K562 (cell line): ENCODE results near the gene ASB13. TPM values are rescaled to one million over a fixed set of nuclear protein-coding genes. Genes with fewer than 3 reads are reported as not detected.
A peak's percentile ranks its signal among the peaks of the same experiment; 100 is the strongest.

Experiments
- ATAC-seq: fragments of 200-7000 bp; cut with Tn5 transposase; 3 replicates; pipeline ENCODE4 v1.9.1; 2020; ENCODE audit warnings: moderate library complexity
- BruUV-seq: library from RNA; stranded (reverse); fragments of 400-500 nt; replicated peaks from 2 replicates; lab custom pipeline; 2021; lab: Mats Ljungman, UMichigan
- CTCF ChIA-PET: fragments of 300-600 bp; formaldehyde crosslinking; extraction: SDS; loops from one replicate; lab custom pipeline; 2021; ENCODE audit warnings: low intra/inter-chr PET ratio; lab: Yijun Ruan, JAX
- POLR2A ChIA-PET: fragments of 300-600, 350-650 bp; sonication (Branson Sonifier 250); formaldehyde crosslinking; extraction: SDS; loops from one replicate; lab custom pipeline; 2021; ENCODE audit warnings: antibody characterized with exemption, inconsistent platforms; lab: Yijun Ruan, JAX
- DNase-seq, 4 experiments: peaks; one replicate each; pipeline versions ENCODE4 v3.0.0 to v3.0.0-alpha.2; 2011 to 2018; ENCODE audit warnings: low spot score in 3 of 4, mixed read lengths in 3 of 4; ENCODE audit errors: extremely low read depth in 1 of 4
- FAIRE-seq: peaks from 2 replicates; lab custom pipeline; 2011; peaks lifted over from hg19 to GRCh38; lab: Jason Lieb, UNC
- H2AFZ ChIP-seq: 2 replicates; pipeline ENCODE4 v1.6.0; 2011; ENCODE audit warnings: low read depth, low read length, control low read depth, inconsistent platforms
- H3K27ac ChIP-seq: fragments of 200-600 bp; 3 replicates; pipeline ENCODE4 v1.8.0; 2011; ENCODE audit warnings: low read depth, mild to moderate bottlenecking, control low read depth, inconsistent platforms, low read length, moderate library complexity, mixed read lengths; ENCODE audit errors: extremely low read depth
- H3K27me3 ChIP-seq, 2 experiments: fragments of 300-600 bp in 1 of 2; 2 replicates in 1 of 2; 3 replicates in 1 of 2; pipeline versions ENCODE4 v1.6.0 to v1.8.0; 2011; ENCODE audit warnings: inconsistent platforms in 2 of 2, low read length in 2 of 2, mild to moderate bottlenecking in 1 of 2, mixed read lengths in 1 of 2, moderate library complexity in 1 of 2; ENCODE audit not compliant: control insufficient read depth in 2 of 2, insufficient read depth in 2 of 2
- H3K36me3 ChIP-seq: fragments of 300-600 bp; 3 replicates; pipeline ENCODE4 v1.8.0; 2011; ENCODE audit warnings: mild to moderate bottlenecking, low read length, inconsistent platforms; ENCODE audit not compliant: control insufficient read depth, insufficient read depth
- H3K4me1 ChIP-seq, 2 experiments: fragments of 200-600 bp in 1 of 2; replicated peaks in 1 of 2; 2 replicates in 1 of 2; 3 replicates in 1 of 2; pipeline versions ENCODE4 v1.5.1 to v1.8.0; 2011; ENCODE audit warnings: inconsistent platforms in 2 of 2, low read length in 2 of 2, mild to moderate bottlenecking in 1 of 2, mixed read lengths in 1 of 2, moderate library complexity in 1 of 2; ENCODE audit not compliant: control insufficient read depth in 2 of 2, insufficient read depth in 2 of 2
- H3K4me2 ChIP-seq: 2 replicates; pipeline ENCODE4 v1.6.1; 2011; ENCODE audit warnings: low read length, control low read depth, inconsistent platforms, mixed read lengths; ENCODE audit not compliant: insufficient read depth
- H3K4me3 ChIP-seq: fragments of 200-600 bp; sonication (generic), shearing (Covaris generic); 2 replicates; pipeline ENCODE4 v1.5.1; 2016; ENCODE audit warnings: control low read depth, inconsistent platforms
- H3K79me2 ChIP-seq: fragments of 200-600 bp; 3 replicates; pipeline ENCODE4 v1.8.0; 2011; ENCODE audit warnings: low read length, inconsistent platforms; ENCODE audit not compliant: control insufficient read depth, insufficient read depth
- H3K9ac ChIP-seq, 2 experiments: 2 replicates each; pipeline versions ENCODE4 v1.6.0 to v1.6.1; 2011; ENCODE audit warnings: low read depth in 2 of 2, low read length in 2 of 2, control low read depth in 1 of 2, inconsistent platforms in 1 of 2, mild to moderate bottlenecking in 1 of 2, mixed read lengths in 1 of 2; ENCODE audit not compliant: insufficient read depth in 1 of 2
- H3K9me1 ChIP-seq: one replicate; pipeline ENCODE4 v1.6.0; 2011; ENCODE audit warnings: inconsistent platforms, mild to moderate bottlenecking, low read length, moderate library complexity; ENCODE audit not compliant: control insufficient read depth, insufficient read depth
- H3K9me3 ChIP-seq: replicated peaks from 2 replicates; pipeline ENCODE4 v1.5.1; 2011; ENCODE audit warnings: low read depth, low read length, inconsistent platforms; ENCODE audit not compliant: control insufficient read depth, insufficient read depth
- H4K20me1 ChIP-seq: replicated peaks from 2 replicates; pipeline ENCODE4 v1.6.1; 2011; ENCODE audit warnings: low read length, inconsistent platforms, mixed read lengths; ENCODE audit not compliant: control insufficient read depth, insufficient read depth
- ARNT ChIP-seq, 2 experiments: fragments of 450-650 bp; IDR thresholded peaks; 2 replicates each; pipeline ENCODE4 v1.6.1; 2016; ENCODE audit warnings: mild to moderate bottlenecking in 1 of 2
- CTCFL ChIP-seq: IDR thresholded peaks from 2 replicates; pipeline ENCODE4 v1.6.1; 2011; ENCODE audit warnings: borderline replicate concordance, low read depth, mild to moderate bottlenecking, moderate library complexity, low read length; ENCODE audit not compliant: insufficient read depth, poor library complexity, severe bottlenecking
- GABPA ChIP-seq: fragments of 200-800 bp; sonication (Bioruptor generic); conservative IDR thresholded peaks from 2 replicates; pipeline ENCODE4 v1.6.1; 2016; ENCODE audit warnings: low read depth, missing genetic modification characterization, missing compliant biosample characterization
- KLF10 ChIP-seq: fragments of 250-450 bp; sonication (Bioruptor Pico); IDR thresholded peaks from 2 replicates; pipeline ENCODE4 v1.6.1; 2021; ENCODE audit warnings: matching md5 sums
- NONO ChIP-seq, 2 experiments: fragments of 200-400 bp in 1 of 2; fragments of 450-650 bp in 1 of 2; formaldehyde crosslinking in 1 of 2; IDR thresholded peaks; 2 replicates each; pipeline ENCODE4 v1.6.1; 2017; ENCODE audit warnings: low read depth in 2 of 2, mild to moderate bottlenecking in 2 of 2, moderate library complexity in 2 of 2, low read length in 1 of 2
- PCBP2 ChIP-seq: fragments of 200-400 bp; formaldehyde crosslinking; IDR thresholded peaks from 2 replicates; pipeline ENCODE4 v1.6.1; 2018; ENCODE audit warnings: low read length, low read depth, mild to moderate bottlenecking, moderate library complexity; ENCODE audit not compliant: poor library complexity, severe bottlenecking
- PTTG1 ChIP-seq: fragments of 450-650 bp; IDR thresholded peaks from 2 replicates; pipeline ENCODE4 v1.6.1; 2016; ENCODE audit warnings: low read depth, mild to moderate bottlenecking, missing genetic modification characterization, missing compliant biosample characterization
- TAF15 ChIP-seq: fragments of 200-400 bp; formaldehyde crosslinking; IDR thresholded peaks from 2 replicates; pipeline ENCODE4 v1.6.1; 2017; ENCODE audit warnings: mild to moderate bottlenecking, low read depth, low read length, moderate library complexity
- TCFL5 ChIP-seq: fragments of 250-450 bp; sonication (Bioruptor Pico); conservative IDR thresholded peaks from 2 replicates; pipeline ENCODE4 v1.6.1; 2021; ENCODE audit warnings: mild to moderate bottlenecking, moderate library complexity, matching md5 sums
- THAP7 ChIP-seq: fragments of 250-450 bp; sonication (Bioruptor Pico); IDR thresholded peaks from 2 replicates; pipeline ENCODE4 v1.5.0; 2021
- ZBTB5 ChIP-seq: fragments of 450-650 bp; IDR thresholded peaks from 2 replicates; pipeline ENCODE4 v1.6.1; 2017; ENCODE audit warnings: antibody characterized with exemption
- ZNF436 ChIP-seq: fragments of 250-450, 450-650 bp; sonication (Bioruptor Pico); formaldehyde crosslinking; IDR thresholded peaks from 2 replicates; pipeline ENCODE4 v1.7.0; 2020; ENCODE audit warnings: mild to moderate bottlenecking
- WGBS: fragments of 100-300 bp; shearing (Covaris generic); methylation state at CpG from one replicate; pipeline ENCODE4 v1.1.6; 2016; ENCODE audit warnings: low coverage, mixed read lengths; ENCODE audit not compliant: insufficient coverage; ENCODE audit errors: missing lambda C conversion rate; 5-methylcytosine and 5-hydroxymethylcytosine counted together
- in situ Hi-C: fragments of 300-500 bp; cut with MboI; formaldehyde crosslinking; loops from 4 replicates; pipeline ENCODE4 v1.15.0; 2018; ENCODE audit warnings: inconsistent platforms, mixed read lengths
- intact Hi-C: fragments of 100-400 bp; cut with micrococcal nuclease; formaldehyde crosslinking; loops from 2 replicates; pipeline ENCODE4 v1.14.2; 2022
- polyA plus RNA-seq, 8 experiments: library from polyadenylated mRNA; depleted of rRNA in 4 of 8; stranded (reverse) in 5 of 8; unstranded in 3 of 8; fragments of >200 nt; fragmentation: Nextera tagmentation in 2 of 8; fragmentation: Illumina TruSeq in 1 of 8; extraction: Ambion mirVana in 2 of 8; extraction: Trizol in 1 of 8; gene quantifications; 2 replicates each; pipeline versions ENCODE4 v1.2.1 to v1.2.3, GENCODE V29; 2011 to 2014; ENCODE audit warnings: inconsistent platforms in 1 of 8, missing spikeins in 1 of 8
- total RNA-seq, 7 experiments: library from RNA; depleted of rRNA in 6 of 7; stranded (reverse); fragments of >200 nt in 6 of 7; fragmentation: Illumina TruSeq in 2 of 7; extraction: Trizol in 2 of 7; gene quantifications; 2 replicates each; pipeline versions ENCODE4 v1.2.1 to v1.2.3, GENCODE V29; 2011 to 2021; ENCODE audit warnings: low replicate concordance in 1 of 7
- TF ChIP-seq, protein P1 (sequence below): fragments of 250-450 bp; sonication (Bioruptor Pico); IDR thresholded peaks from 2 replicates; pipeline ENCODE4 v1.5.0; 2021

ASB13 gene
- total and polyA plus RNA-seq, 9 of the 15 experiments (the other 6 are each of a cell fraction or from before 2014, with no cell fraction given): 5.2 to 28.8 (median 16.9) TPM

DNA sequence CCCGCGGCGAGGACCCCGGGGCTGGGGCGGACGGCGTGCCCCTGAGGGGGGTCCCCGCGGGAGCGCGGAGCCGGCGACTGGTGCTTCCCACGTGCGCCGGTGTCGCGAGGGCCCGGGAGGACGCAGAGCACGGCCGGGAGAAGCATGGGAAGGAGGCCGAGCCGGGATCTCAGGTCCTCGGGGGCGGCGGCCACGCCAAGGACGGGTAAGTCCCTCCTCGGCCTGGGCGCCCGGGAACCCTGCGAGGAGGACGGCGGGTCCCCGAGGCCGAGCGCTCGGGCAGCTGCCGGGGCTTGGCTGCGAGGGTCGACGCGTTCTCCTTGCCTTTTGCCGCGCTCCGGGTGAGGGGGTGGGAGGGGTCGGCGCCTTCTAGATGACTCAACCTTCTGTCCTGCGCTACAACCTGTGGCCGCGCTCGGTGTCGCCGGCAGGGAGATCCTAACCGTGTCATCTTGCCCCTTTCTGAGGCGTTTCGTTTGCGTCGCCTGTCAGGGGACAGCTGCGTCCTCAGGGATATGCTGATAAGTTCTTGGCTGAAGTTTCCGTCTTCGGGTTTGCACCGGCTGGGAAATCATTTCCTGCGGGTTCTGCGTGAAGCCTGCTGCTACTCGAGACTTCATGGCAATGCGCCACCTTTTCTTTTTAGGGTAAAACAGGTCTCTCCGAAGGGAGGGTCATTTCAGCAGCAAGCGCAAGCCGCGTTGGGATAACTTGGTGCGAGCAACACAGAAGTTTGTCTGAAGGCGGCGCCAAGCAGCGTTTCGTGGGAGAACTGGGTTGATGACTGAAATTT is 18.8 kb upstream of the ASB13 start:
- peaks cover 55% of the 10 kb centered on the region for H3K79me2 ChIP-seq
- ChIA-PET POLR2A (interaction anchor here (0.6 to 1.8 kb wide), 6 partner anchors 11 to 938 kb away, joined by 3 to 7 read pairs (median 4); partner anchors contain the start of genes ANKRD16 and FBH1), CTCF (interaction anchor here (0.6 to 1.1 kb wide), 5 partner anchors 188 to 363 kb away, joined by 3 to 4 read pairs (median 3); no protein-coding TSS in a partner anchor)
- peaks cover 5% of the 10 kb centered on the region for H3K9me3 ChIP-seq
- H4K20me1 ChIP-seq: peaks cover 10% of the 10 kb centered on the region; the same call in 1 of the 2 replicates
- no peaks in the 10 kb centered on the region for H3K9me1 ChIP-seq
- intact Hi-C loops (loop anchor here (1.0 to 5.0 kb wide), 2 partner anchors 55 to 207 kb away; partner anchors contain the start of gene FBH1), in situ Hi-C loops (no loop called here)
- ATAC-seq (peak; percentile 85), DNase-seq (peak; percentile 63 to 88 (median 74)), FAIRE-seq (peak; percentile 89)
- WGBS: under 1% methylated on average over 60 of the region's 77 CpGs
- H3K9ac ChIP-seq: peak overlapping the region; percentile 89 to 97
- H3K4me1 ChIP-seq: peaks cover 18 to 22% of the 10 kb centered on the region in 2 experiments; a peak in 4 of 5 replicates
- H3K36me3 ChIP-seq: peaks cover 9% of the 10 kb centered on the region; the same call in 2 of the 3 replicates
- no peaks in the 10 kb centered on the region for H3K27me3 ChIP-seq
- H3K4me3 ChIP-seq: peak overlapping the region; percentile 92
- H2AFZ ChIP-seq: peak overlapping the region; percentile 74
- H3K4me2 ChIP-seq: peak overlapping the region; percentile 85
- BruUV-seq: no TSS peak
- peak overlapping the region; percentile 96 for H3K27ac ChIP-seq
- no peak for TF ChIP-seq TCFL5 (CRISPR knock-in tag)
- no peak for TF ChIP-seq PCBP2
- TF ChIP-seq PTTG1 (tag): no peak
- TF ChIP-seq ZNF436 (CRISPR knock-in tag): no peak
- no peak for TF ChIP-seq TAF15
- peak; percentile 37 for TF ChIP-seq CTCFL
- TF ChIP-seq ARNT (IDR thresholded peaks at IDR 0.05): 0 out of 4 replicates have a peak, but pooled peaks have one; percentile 49 to 54
- TF ChIP-seq NONO (IDR thresholded peaks at IDR 0.05; ENCODE audit: low read depth in 2 of 2, low read length in 1 of 2): peak; percentile 54 to 58; a peak in 2 of 4 replicates
- no peak for TF ChIP-seq ZBTB5
- TF ChIP-seq KLF10: no peak
- TF ChIP-seq THAP7 (CRISPR knock-in tag): no peak
- peak; percentile 87 for TF ChIP-seq GABPA (tag)
- TF ChIP-seq, protein P1, sequence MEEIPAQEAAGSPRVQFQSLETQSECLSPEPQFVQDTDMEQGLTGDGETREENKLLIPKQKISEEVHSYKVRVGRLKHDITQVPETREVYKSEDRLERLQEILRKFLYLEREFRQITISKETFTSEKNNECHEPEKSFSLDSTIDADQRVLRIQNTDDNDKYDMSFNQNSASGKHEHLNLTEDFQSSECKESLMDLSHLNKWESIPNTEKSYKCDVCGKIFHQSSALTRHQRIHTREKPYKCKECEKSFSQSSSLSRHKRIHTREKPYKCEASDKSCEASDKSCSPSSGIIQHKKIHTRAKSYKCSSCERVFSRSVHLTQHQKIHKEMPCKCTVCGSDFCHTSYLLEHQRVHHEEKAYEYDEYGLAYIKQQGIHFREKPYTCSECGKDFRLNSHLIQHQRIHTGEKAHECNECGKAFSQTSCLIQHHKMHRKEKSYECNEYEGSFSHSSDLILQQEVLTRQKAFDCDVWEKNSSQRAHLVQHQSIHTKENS (CRISPR knock-in tag): no peak
